ENCODE measurements around the gene CACNA1G.

The CACNA1G gene

GRCh38 chr17:50533720-50534148 is 26.8 kb upstream of the CACNA1G start:
- peak; percentile 19 for DNase-seq (ENCODE audit: low read depth in 2 of 2)

GRCh38 chr17:50534222-50534978 is 26.1 kb upstream of the CACNA1G start:
- DNase-seq (ENCODE audit: low read depth in 2 of 2) = no peak

- no peak for DNase-seq (ENCODE audit: low read depth in 2 of 2)
Measured at GRCh38 chr17:50534979-50535326, 25.6 kb upstream of the CACNA1G start.

- no peak for DNase-seq (ENCODE audit: low read depth in 2 of 2)
Measured at GRCh38 chr17:50535407-50535806, 25.1 kb upstream of the CACNA1G start.

- DNase-seq (ENCODE audit: low read depth in 2 of 2) = no peak
Measured at GRCh38 chr17:50536683-50537646, 23.6 kb upstream of the CACNA1G start.

- no peak for DNase-seq (ENCODE audit: low read depth in 2 of 2)
Measured at GRCh38 chr17:50537721-50538548, 22.6 kb upstream of the CACNA1G start.

- DNase-seq (ENCODE audit: low read depth in 2 of 2) = no peak
Measured at GRCh38 chr17:50538549-50539410, 21.7 kb upstream of the CACNA1G start.

- DNase-seq (ENCODE audit: low read depth in 2 of 2) = no peak
Measured at GRCh38 chr17:50539762-50540559, 20.6 kb upstream of the CACNA1G start.

- DNase-seq (ENCODE audit: low read depth in 2 of 2) = no peak
Measured at GRCh38 chr17:50540560-50541401, 19.7 kb upstream of the CACNA1G start.

GRCh38 chr17:50541402-50541715 is 19.2 kb upstream of the CACNA1G start:
- DNase-seq (ENCODE audit: low read depth in 2 of 2) = no peak

GRCh38 chr17:50541716-50542688 is 18.5 kb upstream of the CACNA1G start:
- peak; percentile 28 to 36 for DNase-seq (ENCODE audit: low read depth in 2 of 2)

- DNase-seq (ENCODE audit: low read depth in 2 of 2) = no peak
Measured at GRCh38 chr17:50542795-50543774, 17.4 kb upstream of the CACNA1G start.

- DNase-seq (ENCODE audit: low read depth in 2 of 2) = no peak
Measured at GRCh38 chr17:50544516-50544915, 16.0 kb upstream of the CACNA1G start.

GRCh38 chr17:50545311-50545710 is 15.2 kb upstream of the CACNA1G start:
- no peak for DNase-seq (ENCODE audit: low read depth in 2 of 2)

GRCh38 chr17:50546701-50547034 is 13.8 kb upstream of the CACNA1G start:
- DNase-seq (ENCODE audit: low read depth in 2 of 2) = no peak

GRCh38 chr17:50547035-50547735 is 13.3 kb upstream of the CACNA1G start, which contains the start of gene SPATA20:
TSS of gene SPATA20 (plus strand) at chr17:50547174. CDS start at chr17:50547209, 35 bp downstream.
- peak; percentile 59 to 62 for DNase-seq (ENCODE audit: low read depth in 2 of 2)
